NCI-H1417 treated with DMSO at 0.1 percent for 48 hours (cell line): ENCODE data around the gene NHLRC1.
"Not testable (repeated sequence)": the region's sequence is repeated elsewhere in the genome, so short reads cannot be mapped to it uniquely, and the experiment has no call there.

Experiments used
- DNase-seq: peaks from one replicate; lab custom pipeline; 2025; lab: John Stamatoyannopoulos, UW

The NHLRC1 gene

GRCh38 chr6:18122128-18123093, at the start of gene NHLRC1:
NHLRC1 (minus strand) TSS chr6:18122677; CDS start chr6:18122606, 71 bp downstream.
- peak; percentile 60 for DNase-seq

DNA sequence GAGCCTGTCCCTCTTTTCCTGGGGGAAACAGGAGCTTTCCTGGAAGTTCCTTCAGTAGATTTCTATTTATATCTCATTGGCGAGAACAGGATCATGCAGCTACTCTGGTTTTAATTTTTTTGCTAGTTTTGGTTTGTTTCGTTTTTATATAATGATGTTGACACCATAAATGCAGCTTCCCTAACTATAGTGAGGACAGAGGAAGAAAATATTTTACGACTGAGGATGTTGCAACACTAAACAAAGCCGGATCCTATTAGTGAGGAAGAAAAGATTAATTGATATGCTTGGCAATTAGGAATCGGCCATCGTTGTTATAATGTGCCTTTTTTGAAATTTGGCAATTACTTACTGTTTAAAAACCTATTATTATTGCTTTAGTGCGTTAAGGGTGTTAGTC, 49.4 kb upstream of the NHLRC1 start:
- DNase-seq, result no peak

DNA sequence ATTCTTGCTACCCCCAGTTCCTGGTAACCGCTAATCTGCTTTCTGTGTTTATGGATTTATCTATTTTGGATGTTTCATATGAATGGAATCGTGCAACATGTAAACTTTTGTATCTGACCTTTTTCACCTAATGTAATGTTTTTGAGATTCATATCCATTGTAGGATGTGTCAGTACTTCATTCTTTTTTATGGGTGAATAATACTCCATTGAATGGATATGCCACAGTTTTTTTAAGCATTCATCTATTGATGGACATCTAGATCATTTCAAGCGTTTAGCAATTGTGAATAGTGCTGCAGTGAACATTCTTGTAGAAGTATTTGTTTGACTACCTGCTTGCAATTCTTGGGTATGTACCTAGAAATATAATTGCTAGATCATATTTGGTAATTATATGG, 45.8 kb upstream of the NHLRC1 start:
- no peak for DNase-seq

DNA sequence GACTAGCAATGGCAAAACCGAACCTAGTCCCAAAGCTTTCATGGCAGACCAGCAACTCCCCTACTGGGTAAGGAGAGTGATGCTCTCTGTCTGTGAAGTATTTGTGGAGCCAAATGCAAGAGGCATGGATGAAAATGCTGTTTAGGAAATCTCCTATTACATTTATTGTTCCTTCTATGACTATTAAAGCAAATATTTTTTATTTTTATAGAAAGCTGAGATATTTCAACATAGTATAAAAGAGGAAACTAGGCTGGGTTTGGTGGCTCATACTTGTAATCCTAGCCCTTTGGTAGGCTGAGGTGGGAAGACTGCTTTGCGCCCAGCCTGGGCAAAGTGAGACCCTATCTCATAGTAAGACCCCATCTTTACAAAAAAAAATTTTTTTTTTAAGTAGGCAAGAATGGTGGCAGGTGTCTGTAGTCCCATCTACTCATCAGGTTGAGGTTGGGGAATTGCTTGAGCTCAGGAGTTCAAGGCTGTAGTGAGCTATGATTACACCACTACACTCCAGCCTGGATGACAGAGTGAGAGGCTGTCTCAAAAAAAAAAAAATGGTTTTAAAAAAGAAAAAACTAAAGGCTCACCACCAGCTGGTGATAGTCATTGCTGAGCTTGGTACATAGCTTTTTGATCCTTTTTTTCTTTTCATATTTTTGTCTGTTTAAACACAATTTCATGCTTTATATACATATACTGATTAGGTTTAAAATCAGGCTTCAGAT, 44.0 kb upstream of the NHLRC1 start:
- no peak for DNase-seq

- DNase-seq, result no peak
Measured at GRCh38 chr6:18165751-18166150, 43.3 kb upstream of the NHLRC1 start.

DNA sequence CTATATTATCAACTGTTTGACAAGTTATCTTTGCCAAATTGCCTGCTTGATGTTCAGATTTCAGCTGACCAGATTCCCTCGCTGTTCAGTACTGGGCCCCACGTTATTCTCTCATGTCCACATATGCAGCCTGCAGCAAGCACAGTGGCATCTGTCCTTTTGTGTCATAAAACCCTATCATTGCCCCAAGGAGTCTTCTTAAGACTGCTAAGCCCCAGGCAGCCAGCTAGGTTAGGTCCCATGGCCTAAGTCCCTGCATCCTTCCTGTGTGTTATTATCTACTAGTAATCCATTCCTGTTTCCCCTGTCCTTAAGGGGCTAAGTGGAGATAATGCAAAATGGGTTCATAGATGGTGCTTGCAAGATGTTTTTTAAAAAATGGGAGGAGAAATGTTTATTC, 39.9 kb upstream of the NHLRC1 start:
- no peak for DNase-seq

- no peak for DNase-seq
Measured at GRCh38 chr6:18161431-18161830, 39.0 kb upstream of the NHLRC1 start.

GRCh38 chr6:18160911-18161310, 38.4 kb upstream of the NHLRC1 start:
- DNase-seq, result no peak

GRCh38 chr6:18155864-18156421, 33.5 kb upstream of the NHLRC1 start:
- DNase-seq, result peak; percentile 26

GRCh38 chr6:18155150-18155863, 32.8 kb upstream of the NHLRC1 start, which contains the start of gene KDM1B:
KDM1B (plus strand) TSS chr6:18155422; CDS start chr6:18159896, 4,474 bp downstream.
- peak; percentile 93 for DNase-seq

- DNase-seq, result peak; percentile 73
Measured at GRCh38 chr6:18154507-18155149, 32.2 kb upstream of the NHLRC1 start, which contains the start of gene TPMT. TPMT (minus strand) TSS chr6:18155077; CDS start chr6:18149127, 5,950 bp downstream.

- DNase-seq, result no peak
Measured at GRCh38 chr6:18153311-18153703, 30.8 kb upstream of the NHLRC1 start.

- DNase-seq, result no peak
Measured at GRCh38 chr6:18151801-18152200, 29.3 kb upstream of the NHLRC1 start.

GRCh38 chr6:18151391-18151790, 28.9 kb upstream of the NHLRC1 start:
- not testable (repeated sequence) for DNase-seq

DNA sequence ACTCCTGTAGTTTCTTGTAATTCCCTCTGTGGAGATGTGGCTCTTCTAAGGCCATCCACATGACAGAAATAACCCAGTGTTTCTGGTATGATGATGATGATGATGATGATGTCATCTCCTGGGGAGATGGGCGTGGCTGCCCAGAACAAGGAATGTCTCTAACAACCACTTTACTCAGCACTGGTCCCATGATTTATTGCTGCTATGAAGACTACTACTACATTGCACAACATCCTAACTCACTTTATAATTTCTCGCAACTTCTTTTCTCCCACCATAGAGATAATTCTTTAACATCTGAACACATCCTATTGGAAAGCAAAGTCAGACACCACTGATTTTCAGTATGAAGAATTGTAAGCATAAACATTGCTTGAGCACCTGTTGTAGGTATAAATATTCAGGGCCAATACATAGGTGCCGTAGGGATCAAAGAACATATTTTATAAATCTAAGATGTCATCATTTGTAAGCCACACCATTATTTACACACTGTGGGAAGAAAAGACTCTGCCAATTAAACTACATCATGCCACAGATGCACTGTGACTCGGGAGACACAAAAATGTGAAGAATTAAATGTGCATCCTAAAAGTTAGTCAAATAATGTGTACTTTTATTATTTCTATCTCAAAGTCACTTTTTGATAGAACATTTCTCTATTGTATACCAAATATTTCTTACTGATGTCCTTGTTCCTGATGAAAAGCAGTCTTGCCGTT, 26.0 kb upstream of the NHLRC1 start:
- DNase-seq, result no peak

DNA sequence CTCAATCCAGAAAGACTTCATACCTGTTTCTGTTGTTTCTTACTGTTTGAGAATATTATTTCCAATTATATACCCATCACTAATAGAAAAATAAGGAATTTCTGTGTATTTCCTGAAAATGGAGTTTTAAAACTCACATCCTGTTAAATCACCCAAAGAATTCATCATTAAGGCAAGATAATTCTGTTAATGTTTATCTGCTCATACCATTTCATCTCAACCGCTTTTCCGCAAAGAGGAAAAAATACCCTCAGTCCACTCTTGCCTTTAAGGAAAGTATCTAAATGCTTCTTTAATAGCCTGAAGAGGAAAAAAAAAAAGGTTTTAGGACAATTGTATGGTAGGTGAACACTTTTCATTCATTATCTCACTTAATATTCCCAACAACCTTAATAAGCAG, 25.1 kb upstream of the NHLRC1 start:
- DNase-seq, result no peak

DNA sequence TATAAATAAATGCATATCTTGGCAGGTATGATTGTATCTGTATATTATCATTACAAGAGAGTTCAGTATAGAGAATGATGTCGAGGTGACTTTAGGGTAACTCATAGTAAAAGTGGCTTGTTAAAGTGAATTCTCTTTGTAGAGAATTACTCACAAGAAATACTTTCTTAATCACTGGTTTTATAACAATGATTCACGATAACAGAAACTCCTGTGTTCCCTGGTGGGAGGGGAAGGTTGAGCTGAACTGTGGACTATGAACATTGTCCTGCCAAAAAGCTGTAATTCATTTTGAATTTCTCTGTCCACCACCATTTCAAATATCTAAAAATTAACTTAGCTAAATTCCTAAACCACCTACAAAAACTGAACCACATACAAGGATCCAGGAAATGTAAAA, 24.7 kb upstream of the NHLRC1 start:
- DNase-seq, result no peak

DNA sequence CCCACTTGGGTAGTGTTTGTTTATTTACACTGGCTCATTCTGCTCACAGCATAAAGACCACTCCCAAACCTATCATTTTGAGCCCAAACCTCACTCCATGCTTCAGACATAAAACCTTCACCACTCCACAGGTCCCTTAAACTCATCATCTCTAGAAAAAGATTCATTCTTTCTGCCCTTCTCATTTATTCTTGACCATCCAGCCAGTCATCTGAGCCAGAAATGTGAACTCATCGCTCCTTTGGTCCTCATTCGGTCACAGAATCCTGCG, 20.0 kb upstream of the NHLRC1 start:
- DNase-seq, result no peak

DNA sequence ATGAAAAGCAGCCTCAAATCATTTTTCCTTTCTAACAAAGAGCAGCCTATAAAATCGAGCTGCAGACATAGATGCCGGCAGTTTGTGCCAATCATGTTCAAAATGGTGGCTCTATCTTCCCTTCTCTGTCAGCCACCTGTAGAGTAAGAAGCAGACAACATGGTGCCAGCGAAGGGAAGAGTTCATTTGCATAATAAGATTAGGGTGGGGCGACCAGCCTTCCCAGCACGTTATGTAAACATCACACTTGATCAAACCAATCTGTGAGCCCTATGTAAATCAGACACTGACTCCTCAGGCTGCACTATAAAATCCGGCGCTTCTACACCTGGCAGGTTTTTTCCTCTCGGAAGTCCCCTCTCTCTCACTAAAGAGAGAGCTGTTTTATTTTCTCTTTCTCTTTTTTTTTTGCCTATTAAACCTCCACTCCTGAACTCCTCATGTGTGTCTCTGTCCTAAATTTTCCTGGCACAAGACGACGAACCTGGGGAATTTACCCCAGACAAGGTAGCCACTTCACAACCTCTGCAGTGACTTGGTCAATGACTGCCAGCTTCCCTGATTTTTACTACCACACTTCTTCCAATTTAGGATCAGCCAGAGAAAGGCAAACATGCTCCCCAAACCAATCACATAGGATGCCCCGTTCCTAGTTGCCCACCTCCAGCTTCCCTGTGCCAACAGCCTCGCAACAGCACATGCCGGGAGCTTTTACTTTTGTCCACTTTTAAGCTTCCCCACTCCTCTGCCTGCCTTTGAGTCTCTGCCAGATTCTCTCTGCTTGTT, 19.5 kb upstream of the NHLRC1 start:
- peak; percentile 3 for DNase-seq
